ENCODE results near the gene ZNF234. TPM values are rescaled to one million over a fixed set of nuclear protein-coding genes. Genes with fewer than 3 reads are reported as not detected.
A peak's percentile ranks its signal among the peaks of the same experiment; 100 is the strongest.

Gene ZNF234
- 11.5 TPM for total RNA-seq

DNA sequence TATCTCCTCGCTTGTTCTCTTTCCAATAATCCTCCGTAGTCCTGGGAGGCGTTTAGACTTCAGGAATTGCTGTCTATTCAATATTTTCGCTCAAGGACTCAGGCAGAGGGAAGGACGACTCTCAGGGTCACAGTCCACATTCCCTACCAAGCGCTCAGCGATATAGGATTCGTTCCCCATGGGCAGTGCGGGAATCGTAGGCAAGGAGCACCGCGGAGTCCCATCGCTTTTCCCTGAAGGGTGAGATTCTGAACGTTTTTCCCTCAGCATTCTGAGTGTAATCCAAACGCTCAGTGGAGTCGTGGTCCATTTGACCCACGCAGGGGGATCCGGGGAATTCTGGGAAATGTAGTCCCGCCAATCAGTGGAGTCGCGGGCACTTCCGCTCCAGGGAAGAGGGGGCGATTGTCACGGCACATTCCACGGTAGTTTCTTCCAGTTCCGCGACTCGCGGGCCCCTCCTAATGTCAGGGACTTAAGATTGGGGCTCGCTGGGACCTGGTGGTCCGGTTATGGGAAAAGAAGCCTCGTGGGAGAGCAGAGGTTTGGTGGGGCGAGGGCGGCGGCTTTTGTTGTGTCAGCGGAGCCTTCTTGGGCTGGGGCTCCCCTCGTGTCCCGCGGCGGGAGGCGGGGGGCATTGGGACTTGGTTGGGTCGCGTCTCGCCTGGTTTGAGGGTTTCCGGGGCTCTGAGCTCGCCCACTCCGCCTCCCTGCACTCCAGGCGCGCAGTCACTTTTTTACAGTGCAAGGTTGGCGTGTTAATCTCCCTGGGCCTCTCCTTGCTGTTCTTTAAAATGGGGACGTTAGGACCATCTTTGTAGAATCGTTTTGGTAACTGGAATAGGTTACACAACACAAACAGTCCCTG lies at the start of gene ZNF234:
Gene ZNF234, plus strand, starts transcription at position 364 of the 868 bp plus-strand sequence. CDS start 3,079 bp downstream, outside the sequence.
- Histone ChIP-seq H3K36me3 (ENCODE audit: control insufficient read depth in 3 of 3, insufficient read depth in 3 of 3, low read length in 3 of 3) (peaks cover 21 to 23% (median 23%) of the 10 kb centered on the region in 3 donors), H3K9ac (ENCODE audit: low read depth in 1 of 3, low read length in 3 of 3) (peak within 1 kb of the TSS; percentile 88 to 98 (median 95)), H3K4me3 (ENCODE audit: low read length in 3 of 3) (peak within 1 kb of the TSS; percentile 97 to 100 (median 100)), H3K27me3 (ENCODE audit: control insufficient read depth in 3 of 3, insufficient read depth in 3 of 3, low read length in 3 of 3) (no peaks in the 10 kb centered on the region), H3K27ac (ENCODE audit: low read depth, low read length) (peak within 1 kb of the TSS; percentile 75), H3K9me3 (ENCODE audit: control insufficient read depth in 3 of 3, low read length in 3 of 3) (no peaks in the 10 kb centered on the region), H3K4me1 (ENCODE audit: control insufficient read depth in 3 of 3, insufficient read depth in 3 of 3, low read length in 3 of 3) (peaks cover 8 to 12% (median 12%) of the 10 kb centered on the region in 3 donors)

DNA sequence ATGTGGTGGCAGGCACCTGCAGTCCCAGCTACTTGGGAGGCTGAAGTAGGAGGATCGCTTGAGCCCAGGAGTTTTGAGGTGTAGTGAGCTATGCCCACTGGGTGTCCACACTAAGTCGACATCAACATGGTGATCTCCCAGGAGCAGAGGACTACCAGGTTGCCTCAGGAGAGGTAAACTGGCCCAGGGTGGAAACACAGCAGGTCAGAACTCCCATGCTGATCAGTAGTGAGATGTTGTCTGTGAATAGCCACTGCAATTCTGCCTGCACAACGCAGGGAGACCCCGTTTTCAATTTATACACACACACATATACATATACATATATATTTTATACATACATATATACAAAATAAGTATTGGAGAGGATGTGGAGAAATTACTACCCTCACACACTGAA lies 49.2 kb upstream of the ZNF234 start:
- Histone ChIP-seq H3K9ac (ENCODE audit: low read depth in 1 of 3, low read length in 3 of 3) (no peak overlapping the region), H3K4me3 (ENCODE audit: low read length in 3 of 3) (no peak overlapping the region), H3K27ac (ENCODE audit: low read depth, low read length) (no peak overlapping the region), H3K36me3 (ENCODE audit: control insufficient read depth in 3 of 3, insufficient read depth in 3 of 3, low read length in 3 of 3) (peaks cover 11 to 14% (median 11%) of the 10 kb centered on the region in 3 donors), H3K27me3 (ENCODE audit: control insufficient read depth in 3 of 3, insufficient read depth in 3 of 3, low read length in 3 of 3) (no peaks in the 10 kb centered on the region), H3K9me3 (ENCODE audit: control insufficient read depth in 3 of 3, low read length in 3 of 3) (no peaks in the 10 kb centered on the region), H3K4me1 (ENCODE audit: control insufficient read depth in 3 of 3, insufficient read depth in 3 of 3, low read length in 3 of 3) (peaks cover 6 to 8% (median 6%) of the 10 kb centered on the region in 3 donors)

DNA sequence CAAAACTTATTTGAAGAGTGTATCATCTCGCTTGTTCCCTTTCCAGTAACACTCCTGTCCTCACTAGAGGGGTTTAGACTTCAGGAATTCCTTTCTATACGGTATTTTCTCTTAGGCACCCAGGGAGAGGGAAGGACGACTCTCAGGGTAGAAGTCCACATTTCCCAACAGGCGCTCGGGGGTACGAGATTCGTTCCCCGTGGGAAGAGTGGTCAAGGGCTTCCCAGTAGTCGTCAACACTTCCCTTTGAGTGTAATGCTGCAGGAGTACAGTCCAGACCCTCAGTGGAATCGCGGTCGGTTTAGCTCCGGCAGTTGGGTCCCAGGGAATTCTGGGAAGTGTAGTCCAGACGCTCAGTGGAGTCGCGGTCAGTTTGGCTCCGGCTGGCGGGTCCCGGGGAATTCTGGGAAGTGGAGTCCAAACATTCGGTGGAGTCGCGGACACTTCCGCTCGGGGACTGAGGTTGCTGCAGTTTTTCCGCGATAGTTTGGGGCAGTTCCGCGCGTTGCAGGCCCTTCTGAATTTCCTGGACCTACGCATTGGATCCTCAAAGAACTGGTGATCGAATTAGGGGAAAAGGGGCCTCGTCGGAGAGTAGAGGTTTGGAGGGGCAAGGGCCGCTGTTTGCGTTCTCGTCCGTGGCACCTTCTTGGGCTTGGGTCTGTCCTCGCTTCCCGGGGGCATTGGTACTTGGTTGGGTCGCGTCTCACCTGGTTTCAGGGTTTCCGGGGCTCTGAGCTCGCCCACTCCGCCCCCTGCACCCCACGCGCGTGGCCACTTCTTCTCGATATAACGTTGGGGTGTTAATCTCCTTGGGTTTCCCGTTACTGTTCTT lies 47.2 kb upstream of the ZNF234 start, which contains the start of gene ZNF224:
Gene ZNF224, plus strand, starts transcription at position 431 of the 835 bp plus-strand sequence. CDS start 3,513 bp downstream, outside the sequence.
- H3K27me3 ChIP-seq (ENCODE audit: control insufficient read depth in 3 of 3, insufficient read depth in 3 of 3, low read length in 3 of 3), result no peaks in the 10 kb centered on the region
- H3K36me3 ChIP-seq (ENCODE audit: control insufficient read depth in 3 of 3, insufficient read depth in 3 of 3, low read length in 3 of 3), result peaks cover 20 to 29% (median 25%) of the 10 kb centered on the region in 3 donors
- H3K9me3 ChIP-seq (ENCODE audit: control insufficient read depth in 3 of 3, low read length in 3 of 3), result no peaks in the 10 kb centered on the region
- peak within 1 kb of the TSS; percentile 72 to 96 (median 95) for H3K9ac ChIP-seq (ENCODE audit: low read depth in 1 of 3, low read length in 3 of 3)
- peak within 1 kb of the TSS; percentile 95 to 98 (median 98) for H3K4me3 ChIP-seq (ENCODE audit: low read length in 3 of 3)
- peak within 1 kb of the TSS; percentile 76 for H3K27ac ChIP-seq (ENCODE audit: low read depth, low read length)
- peaks cover 6 to 8% (median 6%) of the 10 kb centered on the region in 3 donors for H3K4me1 ChIP-seq (ENCODE audit: control insufficient read depth in 3 of 3, insufficient read depth in 3 of 3, low read length in 3 of 3)

DNA sequence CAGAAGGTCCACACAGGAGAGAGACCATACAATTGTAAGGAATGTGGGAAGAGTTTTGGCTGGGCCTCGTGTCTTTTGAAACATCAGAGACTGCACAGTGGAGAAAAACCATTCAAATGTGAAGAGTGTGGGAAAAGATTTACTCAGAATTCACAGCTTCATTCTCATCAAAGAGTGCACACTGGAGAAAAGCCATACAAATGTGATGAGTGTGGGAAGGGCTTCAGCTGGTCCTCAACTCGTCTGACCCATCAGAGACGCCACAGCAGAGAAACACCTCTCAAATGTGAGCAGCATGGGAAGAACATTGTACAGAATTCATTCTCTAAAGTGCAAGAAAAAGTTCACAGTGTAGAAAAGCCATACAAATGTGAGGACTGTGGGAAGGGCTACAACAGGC lies 33.6 kb upstream of the ZNF234 start:
- Histone ChIP-seq H3K4me1 (ENCODE audit: control insufficient read depth in 3 of 3, insufficient read depth in 3 of 3, low read length in 3 of 3) (peaks cover 6 to 11% (median 6%) of the 10 kb centered on the region in 3 donors), H3K27ac (ENCODE audit: low read depth, low read length) (no peak overlapping the region), H3K27me3 (ENCODE audit: control insufficient read depth in 3 of 3, insufficient read depth in 3 of 3, low read length in 3 of 3) (no peaks in the 10 kb centered on the region), H3K4me3 (ENCODE audit: low read length in 3 of 3) (peak overlapping the region in 2 of 3 donors; percentile 27 to 29), H3K9ac (ENCODE audit: low read depth in 1 of 3, low read length in 3 of 3) (no peak overlapping the region), H3K36me3 (ENCODE audit: control insufficient read depth in 3 of 3, insufficient read depth in 3 of 3, low read length in 3 of 3) (peaks cover 38 to 54% (median 48%) of the 10 kb centered on the region in 3 donors), H3K9me3 (ENCODE audit: control insufficient read depth in 3 of 3, low read length in 3 of 3) (peaks cover 26 to 56% (median 30%) of the 10 kb centered on the region in 3 donors)

DNA sequence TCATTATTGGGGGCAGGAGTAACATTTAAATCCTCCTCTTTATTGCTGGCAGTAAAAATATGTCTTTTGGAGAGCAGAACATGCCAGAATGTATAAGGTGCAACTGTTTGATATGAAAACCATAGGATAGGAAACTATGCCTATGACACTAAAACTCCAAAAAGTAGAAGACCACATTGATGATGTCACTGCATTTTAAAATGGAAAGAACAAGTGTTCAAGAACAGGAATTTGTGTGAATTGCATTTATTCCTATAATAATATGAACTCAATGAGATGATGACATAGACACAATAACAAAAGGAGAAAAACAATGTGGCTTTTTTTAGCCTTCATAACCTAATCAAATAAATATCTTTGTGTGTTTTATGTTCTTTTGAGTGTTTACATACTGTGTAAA lies 31.9 kb upstream of the ZNF234 start:
- no peak overlapping the region for H3K9ac ChIP-seq (ENCODE audit: low read depth in 1 of 3, low read length in 3 of 3)
- H3K9me3 ChIP-seq (ENCODE audit: control insufficient read depth in 3 of 3, low read length in 3 of 3), result peaks cover 26 to 44% (median 30%) of the 10 kb centered on the region in 3 donors
- H3K36me3 ChIP-seq (ENCODE audit: control insufficient read depth in 3 of 3, insufficient read depth in 3 of 3, low read length in 3 of 3), result peaks cover 29 to 37% (median 31%) of the 10 kb centered on the region in 3 donors
- H3K4me1 ChIP-seq (ENCODE audit: control insufficient read depth in 3 of 3, insufficient read depth in 3 of 3, low read length in 3 of 3), result peaks cover 9 to 18% (median 15%) of the 10 kb centered on the region in 3 donors
- H3K27ac ChIP-seq (ENCODE audit: low read depth, low read length), result no peak overlapping the region
- no peak overlapping the region for H3K4me3 ChIP-seq (ENCODE audit: low read length in 3 of 3)
- no peaks in the 10 kb centered on the region for H3K27me3 ChIP-seq (ENCODE audit: control insufficient read depth in 3 of 3, insufficient read depth in 3 of 3, low read length in 3 of 3)

DNA sequence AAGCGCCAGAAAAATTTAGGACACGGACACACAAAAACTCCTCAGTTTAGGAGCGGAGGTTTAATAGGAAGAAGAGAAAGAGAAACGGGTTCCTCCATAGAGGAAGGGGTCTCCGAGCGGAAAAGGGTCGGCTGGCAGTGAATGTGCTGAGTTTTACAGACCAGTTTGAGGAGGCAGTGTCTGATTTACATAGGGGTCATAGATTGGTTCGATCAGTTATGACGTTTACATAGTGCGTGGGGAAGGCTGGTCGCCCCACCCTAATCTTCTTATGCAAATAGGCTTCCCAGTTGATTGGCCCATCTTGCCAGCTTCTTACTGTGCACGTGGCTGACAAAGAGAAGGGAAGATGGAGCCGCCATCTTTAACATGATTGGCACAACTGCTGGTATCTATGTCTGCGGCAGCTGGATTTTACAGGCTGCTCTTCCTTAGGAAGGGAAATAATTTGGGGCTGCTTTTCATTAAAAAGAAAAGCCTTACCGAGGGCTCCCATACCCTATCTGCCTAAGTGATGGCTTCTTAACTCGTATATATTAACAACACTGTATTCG lies 29.4 kb upstream of the ZNF234 start:
- H3K9me3 ChIP-seq (ENCODE audit: control insufficient read depth in 3 of 3, low read length in 3 of 3), result peaks cover 19 to 32% (median 24%) of the 10 kb centered on the region in 3 donors

DNA sequence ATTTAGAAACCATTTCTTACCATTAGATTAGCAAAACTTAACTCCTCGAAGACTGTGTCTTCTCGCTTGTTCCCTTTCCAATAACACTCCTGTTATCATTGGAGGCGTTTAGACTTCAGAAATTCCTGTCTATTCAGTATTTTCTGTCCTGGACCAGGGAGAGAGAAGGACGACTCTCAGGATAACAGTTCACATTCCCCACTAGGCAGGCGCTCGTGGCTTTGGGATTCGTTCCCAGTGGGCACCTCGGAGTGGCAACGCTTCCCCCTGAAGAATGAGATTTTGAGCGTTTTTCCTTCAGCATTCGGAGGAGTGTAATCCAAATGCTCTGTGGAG lies 28.6 kb upstream of the ZNF234 start:
- peaks cover 15 to 32% (median 16%) of the 10 kb centered on the region in 3 donors for H3K36me3 ChIP-seq (ENCODE audit: control insufficient read depth in 3 of 3, insufficient read depth in 3 of 3, low read length in 3 of 3)
- peak overlapping the region; percentile 73 to 87 (median 82) for H3K9ac ChIP-seq (ENCODE audit: low read depth in 1 of 3, low read length in 3 of 3)
- peaks cover 9 to 18% (median 17%) of the 10 kb centered on the region in 3 donors for H3K4me1 ChIP-seq (ENCODE audit: control insufficient read depth in 3 of 3, insufficient read depth in 3 of 3, low read length in 3 of 3)
- H3K27me3 ChIP-seq (ENCODE audit: control insufficient read depth in 3 of 3, insufficient read depth in 3 of 3, low read length in 3 of 3), result no peaks in the 10 kb centered on the region
- peak overlapping the region; percentile 94 to 97 (median 96) for H3K4me3 ChIP-seq (ENCODE audit: low read length in 3 of 3)
- no peak overlapping the region for H3K27ac ChIP-seq (ENCODE audit: low read depth, low read length)
- peaks cover 11 to 24% (median 16%) of the 10 kb centered on the region in 3 donors for H3K9me3 ChIP-seq (ENCODE audit: control insufficient read depth in 3 of 3, low read length in 3 of 3)

More for the DNA sequence above, 29.4 kb upstream of the ZNF234 start:
- H3K27me3 ChIP-seq (ENCODE audit: control insufficient read depth in 3 of 3, insufficient read depth in 3 of 3, low read length in 3 of 3), result no peaks in the 10 kb centered on the region
- peak overlapping the region in 2 of 3 donors; percentile 73 to 82 for H3K9ac ChIP-seq (ENCODE audit: low read depth in 1 of 3, low read length in 3 of 3)
- H3K36me3 ChIP-seq (ENCODE audit: control insufficient read depth in 3 of 3, insufficient read depth in 3 of 3, low read length in 3 of 3), result peaks cover 19 to 33% (median 20%) of the 10 kb centered on the region in 3 donors
- peak overlapping the region; percentile 94 to 97 (median 96) for H3K4me3 ChIP-seq (ENCODE audit: low read length in 3 of 3)
- H3K4me1 ChIP-seq (ENCODE audit: control insufficient read depth in 3 of 3, insufficient read depth in 3 of 3, low read length in 3 of 3), result peaks cover 9 to 18% (median 17%) of the 10 kb centered on the region in 3 donors
- no peak overlapping the region for H3K27ac ChIP-seq (ENCODE audit: low read depth, low read length)

DNA sequence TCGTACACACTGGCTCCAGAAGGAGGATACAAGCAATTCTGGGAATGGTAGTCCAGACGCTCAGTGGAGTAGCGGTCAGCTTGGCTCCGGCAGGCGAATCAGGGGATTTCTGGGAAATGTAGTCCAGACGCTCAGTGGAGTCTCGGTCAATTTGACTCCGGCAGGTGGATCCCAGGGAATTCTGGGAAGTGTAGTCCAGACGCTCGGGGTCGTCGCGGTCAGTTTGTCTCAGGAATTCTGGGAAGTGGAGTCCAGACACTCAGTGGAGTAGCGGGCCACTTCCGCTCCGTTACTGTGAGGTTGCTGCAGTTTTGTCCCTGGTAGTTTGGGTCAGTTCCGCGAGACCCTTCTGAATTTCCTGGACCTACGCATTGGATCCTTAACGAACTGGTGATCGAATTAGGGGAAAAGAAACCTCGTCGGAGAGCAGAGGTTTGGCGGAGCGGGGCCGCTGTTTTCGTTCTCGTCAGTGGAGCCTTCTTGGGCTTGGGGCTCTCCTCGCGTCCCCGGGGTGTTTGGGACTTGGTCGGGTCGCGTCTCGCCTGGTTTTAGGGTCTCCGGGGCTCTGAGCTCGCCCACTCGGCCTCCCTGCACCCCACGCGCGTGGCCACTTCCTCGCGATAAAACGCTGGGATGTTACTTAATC lies 28.1 kb upstream of the ZNF234 start, which contains the start of gene ZNF225:
Gene ZNF225, plus strand, starts transcription at position 262 of the 646 bp plus-strand sequence. CDS start 2,429 bp downstream, outside the sequence.
- Histone ChIP-seq H3K4me1 (ENCODE audit: control insufficient read depth in 3 of 3, insufficient read depth in 3 of 3, low read length in 3 of 3) (peaks cover 9 to 18% (median 17%) of the 10 kb centered on the region in 3 donors), H3K9ac (ENCODE audit: low read depth in 1 of 3, low read length in 3 of 3) (peak within 1 kb of the TSS; percentile 83 to 95 (median 90)), H3K9me3 (ENCODE audit: control insufficient read depth in 3 of 3, low read length in 3 of 3) (peaks cover 6 to 19% (median 12%) of the 10 kb centered on the region in 3 donors), H3K27ac (ENCODE audit: low read depth, low read length) (peak within 1 kb of the TSS; percentile 78), H3K4me3 (ENCODE audit: low read length in 3 of 3) (peak within 1 kb of the TSS; percentile 94 to 97 (median 96)), H3K36me3 (ENCODE audit: control insufficient read depth in 3 of 3, insufficient read depth in 3 of 3, low read length in 3 of 3) (peaks cover 14 to 31% (median 17%) of the 10 kb centered on the region in 3 donors), H3K27me3 (ENCODE audit: control insufficient read depth in 3 of 3, insufficient read depth in 3 of 3, low read length in 3 of 3) (no peaks in the 10 kb centered on the region)

Data from skeletal muscle tissue (tissue), 4 donors.